Suprapubic skin (tissue), 4 donors: ENCODE measurements around the gene CHRNA4. TPM values are rescaled to one million over a fixed set of nuclear protein-coding genes. Genes with fewer than 3 reads are reported as not detected.

Experiments used
- DNase-seq, 2 donors: peaks; one replicate each; pipeline ENCODE4 v3.0.0-alpha.2; 2019; ENCODE audit warnings: low spot score in 2 of 2
- H3K27ac ChIP-seq: fragments of 200-600 bp; sonication (generic); one replicate; pipeline ENCODE4 v1.5.1; 2019
- H3K27me3 ChIP-seq: fragments of 200-600 bp; sonication (generic); one replicate; pipeline ENCODE4 v1.5.1; 2019
- H3K36me3 ChIP-seq: fragments of 200-600 bp; sonication (generic); one replicate; pipeline ENCODE4 v1.5.1; 2019
- H3K4me1 ChIP-seq: fragments of 200-600 bp; sonication (generic); one replicate; pipeline ENCODE4 v1.5.1; 2019
- H3K4me3 ChIP-seq: fragments of 200-600 bp; sonication (generic); one replicate; pipeline ENCODE4 v1.5.1; 2019; ENCODE audit warnings: mild to moderate bottlenecking
- H3K9me3 ChIP-seq: fragments of 200-600 bp; sonication (generic); one replicate; pipeline ENCODE4 v1.5.1; 2019
- EP300 ChIP-seq: sonication (generic); formaldehyde crosslinking; IDR thresholded peaks from one replicate; pipeline ENCODE4 v1.6.1; 2017; ENCODE audit warnings: antibody characterized with exemption
- POLR2A ChIP-seq, 2 donors: fragments of 450-650 bp; IDR thresholded peaks; one replicate each; pipeline ENCODE4 v1.6.1; 2017; ENCODE audit warnings: antibody characterized with exemption in 2 of 2, mild to moderate bottlenecking in 2 of 2, moderate library complexity in 2 of 2
- POLR2AphosphoS5 ChIP-seq, 3 donors: sonication (generic); formaldehyde crosslinking; IDR thresholded peaks; one replicate each; pipeline ENCODE4 v1.6.1; 2017; ENCODE audit warnings: antibody characterized with exemption in 3 of 3
- WGBS: methylation state at CpG from one replicate; pipeline ENCODE4 v1.1.5; 2018; 5-methylcytosine and 5-hydroxymethylcytosine counted together
- total RNA-seq, 4 donors: library from RNA; depleted of rRNA; stranded (reverse); fragments of >200 nt; gene quantifications; one replicate each; pipeline ENCODE4 v1.1.0, GENCODE V29; 2016
- TF ChIP-seq, protein P1 (sequence below), 2 donors: fragments of 200-600 bp in 1 of 2; fragments of 450-650 bp in 1 of 2; sonication (generic) in 1 of 2; IDR thresholded peaks; one replicate each; pipeline ENCODE4 v1.5.1; 2016 to 2019; ENCODE audit warnings: antibody characterized with exemption in 2 of 2, mild to moderate bottlenecking in 1 of 2, moderate library complexity in 1 of 2

Gene CHRNA4
- total RNA-seq, 4 donors from 2014 or later: not detected

DNA sequence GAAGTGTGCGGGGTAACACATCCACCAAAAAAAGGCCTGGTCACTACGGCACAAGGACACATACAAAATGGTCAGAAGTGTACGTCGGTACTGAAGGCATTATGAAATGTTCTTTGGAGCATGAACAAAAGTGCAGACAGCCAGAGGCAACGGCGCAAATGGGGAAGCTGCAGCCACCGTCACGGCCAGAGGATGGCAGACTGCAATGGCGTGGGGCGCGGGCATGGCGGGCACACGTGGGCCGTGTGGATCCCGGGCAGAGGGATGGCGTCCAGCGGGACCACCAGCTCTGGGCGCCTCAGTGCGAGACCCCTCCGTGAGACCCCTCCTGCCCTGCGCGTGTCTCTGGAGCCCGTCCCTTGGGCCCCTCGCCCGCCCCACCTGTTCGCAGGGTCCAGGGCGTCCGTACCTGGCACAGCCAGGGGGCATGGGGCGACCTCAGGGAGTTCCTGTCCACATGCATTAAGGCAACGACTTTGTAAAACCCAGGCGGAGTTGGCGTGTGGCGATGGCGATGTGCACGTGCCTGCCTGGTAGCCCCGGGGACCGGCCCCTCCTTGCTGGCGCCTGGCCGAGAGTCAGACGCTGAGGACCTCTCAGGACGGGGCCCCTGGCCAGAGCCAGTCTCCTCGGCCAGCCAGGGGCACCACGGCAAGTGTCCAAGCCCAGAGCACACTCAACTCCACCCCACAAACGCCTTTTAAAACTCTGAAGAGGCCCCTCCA lies 39.5 kb upstream of the CHRNA4 start:
- DNase-seq: no peak
- Histone ChIP-seq H3K27me3 (peaks cover 94% of the 10 kb centered on the region), H3K27ac (no peak overlapping the region), H3K36me3 (no peaks in the 10 kb centered on the region), H3K4me3 (no peak overlapping the region), H3K4me1 (no peaks in the 10 kb centered on the region), H3K9me3 (no peaks in the 10 kb centered on the region)
- no peak for TF ChIP-seq POLR2AphosphoS5 (IDR thresholded peaks at IDR 0.05)
- 84% methylated on average over 30 of the region's 44 CpGs for WGBS

DNA sequence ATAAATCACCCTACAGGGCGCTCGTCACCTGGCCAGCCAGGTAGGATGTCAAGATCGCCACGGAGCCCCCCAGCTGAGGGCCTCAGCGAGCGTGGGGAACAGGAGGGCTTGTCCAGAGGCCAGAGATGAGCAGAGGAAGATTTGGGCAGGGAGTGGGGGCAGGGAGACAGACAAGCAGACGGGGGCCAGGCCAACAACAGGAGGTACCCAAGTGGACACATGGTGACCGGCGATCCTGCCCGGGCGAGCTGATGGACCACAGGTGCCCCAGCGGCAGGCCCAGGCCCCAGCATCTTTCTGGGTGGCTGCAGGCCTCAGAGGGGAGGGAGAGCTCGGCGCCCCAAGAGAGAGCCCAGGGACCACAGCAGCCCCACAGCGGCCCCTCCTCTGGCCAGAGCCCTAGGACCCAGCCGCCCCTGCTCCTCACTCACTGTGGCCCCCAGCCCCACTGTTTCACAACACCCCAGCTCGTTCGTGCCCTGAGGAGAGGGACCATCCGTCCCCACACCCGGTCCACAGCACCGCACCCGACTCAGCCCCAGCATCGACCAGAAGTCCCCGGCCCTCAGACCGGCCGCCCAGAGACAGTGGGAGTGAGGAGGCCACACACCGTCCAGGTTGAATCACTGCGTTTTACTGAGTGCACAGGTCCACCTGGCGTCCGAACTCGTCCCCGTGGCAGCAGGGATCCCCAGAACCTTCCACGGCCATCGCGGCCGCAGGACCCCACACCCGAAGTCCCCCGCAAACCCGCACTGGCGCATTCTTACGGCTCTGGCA lies 38.6 kb upstream of the CHRNA4 start:
- Histone ChIP-seq H3K4me3 (no peak overlapping the region), H3K4me1 (no peaks in the 10 kb centered on the region), H3K27ac (no peak overlapping the region), H3K9me3 (no peaks in the 10 kb centered on the region), H3K27me3 (peaks cover 94% of the 10 kb centered on the region), H3K36me3 (no peaks in the 10 kb centered on the region)
- TF ChIP-seq POLR2AphosphoS5 (IDR thresholded peaks at IDR 0.05) (no peak), POLR2A (IDR thresholded peaks at IDR 0.05) (no peak), EP300 (no peak)
- TF ChIP-seq, protein P1, sequence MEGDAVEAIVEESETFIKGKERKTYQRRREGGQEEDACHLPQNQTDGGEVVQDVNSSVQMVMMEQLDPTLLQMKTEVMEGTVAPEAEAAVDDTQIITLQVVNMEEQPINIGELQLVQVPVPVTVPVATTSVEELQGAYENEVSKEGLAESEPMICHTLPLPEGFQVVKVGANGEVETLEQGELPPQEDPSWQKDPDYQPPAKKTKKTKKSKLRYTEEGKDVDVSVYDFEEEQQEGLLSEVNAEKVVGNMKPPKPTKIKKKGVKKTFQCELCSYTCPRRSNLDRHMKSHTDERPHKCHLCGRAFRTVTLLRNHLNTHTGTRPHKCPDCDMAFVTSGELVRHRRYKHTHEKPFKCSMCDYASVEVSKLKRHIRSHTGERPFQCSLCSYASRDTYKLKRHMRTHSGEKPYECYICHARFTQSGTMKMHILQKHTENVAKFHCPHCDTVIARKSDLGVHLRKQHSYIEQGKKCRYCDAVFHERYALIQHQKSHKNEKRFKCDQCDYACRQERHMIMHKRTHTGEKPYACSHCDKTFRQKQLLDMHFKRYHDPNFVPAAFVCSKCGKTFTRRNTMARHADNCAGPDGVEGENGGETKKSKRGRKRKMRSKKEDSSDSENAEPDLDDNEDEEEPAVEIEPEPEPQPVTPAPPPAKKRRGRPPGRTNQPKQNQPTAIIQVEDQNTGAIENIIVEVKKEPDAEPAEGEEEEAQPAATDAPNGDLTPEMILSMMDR (IDR thresholded peaks at IDR 0.05): no peak
- WGBS: 85% methylated on average over 38 of the region's 41 CpGs
- no peak for DNase-seq

DNA sequence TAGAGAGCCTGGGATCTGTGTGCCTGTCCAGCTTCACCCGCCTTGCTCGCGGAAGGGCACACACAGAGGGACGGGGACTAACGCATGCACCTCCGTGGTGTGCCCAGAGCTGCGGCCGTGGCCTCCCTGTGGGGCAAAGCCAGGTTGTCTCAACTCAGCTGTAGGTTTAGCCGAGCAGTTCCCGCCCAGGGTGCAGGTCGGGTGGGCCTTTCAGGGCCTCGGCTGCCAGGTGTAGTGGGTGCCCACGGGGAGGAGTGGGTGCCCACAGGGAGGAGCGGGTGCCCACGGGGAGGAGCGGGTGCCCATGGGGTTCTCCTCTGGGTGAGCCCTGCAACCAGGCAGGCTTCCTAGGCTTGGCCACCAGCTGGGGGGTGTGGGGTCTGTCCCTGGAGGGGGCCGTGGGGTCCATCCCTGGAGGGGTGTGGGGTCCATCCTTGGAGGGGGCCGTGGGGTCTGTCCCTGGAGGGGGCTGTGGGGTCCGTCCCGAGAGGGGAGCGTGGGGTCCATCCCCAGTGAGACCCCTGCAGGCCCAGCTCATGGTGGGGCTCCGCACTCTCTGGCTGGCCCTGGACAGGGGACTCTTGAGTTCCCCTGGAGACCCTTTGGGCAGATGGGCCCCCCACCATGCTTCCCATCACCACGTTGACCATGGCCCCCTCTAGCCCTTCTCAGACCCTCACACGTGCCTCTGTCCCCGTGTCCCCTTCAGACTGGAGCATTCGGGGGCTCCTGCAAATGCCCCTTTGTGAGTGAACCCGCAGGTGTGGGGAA lies 37.8 kb upstream of the CHRNA4 start:
- no peak overlapping the region for H3K4me3 ChIP-seq
- no peak overlapping the region for H3K27ac ChIP-seq
- H3K36me3 ChIP-seq: no peaks in the 10 kb centered on the region
- DNase-seq: no peak
- no peak for TF ChIP-seq POLR2AphosphoS5 (IDR thresholded peaks at IDR 0.05)
- TF ChIP-seq, protein P1 (IDR thresholded peaks at IDR 0.05): no peak
- no peak for TF ChIP-seq POLR2A (IDR thresholded peaks at IDR 0.05)
- TF ChIP-seq EP300: no peak
- H3K4me1 ChIP-seq: peaks cover 6% of the 10 kb centered on the region
- H3K27me3 ChIP-seq: peaks cover 94% of the 10 kb centered on the region
- no peaks in the 10 kb centered on the region for H3K9me3 ChIP-seq
- WGBS: 80% methylated on average over 18 of the region's 27 CpGs

DNA sequence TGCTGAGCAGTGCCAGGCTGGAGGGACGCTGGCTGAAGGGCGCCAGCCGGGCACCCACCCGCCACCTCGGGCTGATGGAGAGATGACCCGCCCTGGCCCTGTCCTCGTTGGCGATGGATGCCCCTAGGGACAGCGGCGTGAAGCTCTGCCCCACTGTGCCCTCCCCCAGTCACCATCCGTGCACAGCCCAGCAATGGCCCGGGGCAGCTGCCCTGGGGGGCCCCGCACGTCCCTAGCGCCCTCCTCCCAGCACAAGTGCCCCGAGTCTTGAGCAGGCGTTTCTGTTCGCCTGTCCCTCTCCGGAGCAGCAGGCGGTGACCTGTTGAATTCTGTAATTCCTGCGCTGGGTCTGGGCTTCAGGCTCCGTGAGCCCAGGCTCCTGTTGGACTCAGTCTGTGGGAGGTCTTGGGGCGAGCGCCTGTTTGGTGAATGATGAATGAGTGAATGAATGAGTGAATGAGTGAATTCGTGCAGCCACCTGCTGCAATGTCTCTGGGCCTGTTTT lies 36.8 kb upstream of the CHRNA4 start:
- H3K27ac ChIP-seq: no peak overlapping the region
- H3K9me3 ChIP-seq: no peaks in the 10 kb centered on the region
- no peak for DNase-seq
- TF ChIP-seq POLR2AphosphoS5 (IDR thresholded peaks at IDR 0.05) (no peak), EP300 (no peak), POLR2A (IDR thresholded peaks at IDR 0.05) (no peak)
- TF ChIP-seq, protein P1 (IDR thresholded peaks at IDR 0.05): no peak
- no peak overlapping the region for H3K4me3 ChIP-seq
- H3K36me3 ChIP-seq: no peaks in the 10 kb centered on the region
- peaks cover 94% of the 10 kb centered on the region for H3K27me3 ChIP-seq
- H3K4me1 ChIP-seq: peaks cover 6% of the 10 kb centered on the region
- WGBS: 67% methylated on average over 18 of the region's 25 CpGs

DNA sequence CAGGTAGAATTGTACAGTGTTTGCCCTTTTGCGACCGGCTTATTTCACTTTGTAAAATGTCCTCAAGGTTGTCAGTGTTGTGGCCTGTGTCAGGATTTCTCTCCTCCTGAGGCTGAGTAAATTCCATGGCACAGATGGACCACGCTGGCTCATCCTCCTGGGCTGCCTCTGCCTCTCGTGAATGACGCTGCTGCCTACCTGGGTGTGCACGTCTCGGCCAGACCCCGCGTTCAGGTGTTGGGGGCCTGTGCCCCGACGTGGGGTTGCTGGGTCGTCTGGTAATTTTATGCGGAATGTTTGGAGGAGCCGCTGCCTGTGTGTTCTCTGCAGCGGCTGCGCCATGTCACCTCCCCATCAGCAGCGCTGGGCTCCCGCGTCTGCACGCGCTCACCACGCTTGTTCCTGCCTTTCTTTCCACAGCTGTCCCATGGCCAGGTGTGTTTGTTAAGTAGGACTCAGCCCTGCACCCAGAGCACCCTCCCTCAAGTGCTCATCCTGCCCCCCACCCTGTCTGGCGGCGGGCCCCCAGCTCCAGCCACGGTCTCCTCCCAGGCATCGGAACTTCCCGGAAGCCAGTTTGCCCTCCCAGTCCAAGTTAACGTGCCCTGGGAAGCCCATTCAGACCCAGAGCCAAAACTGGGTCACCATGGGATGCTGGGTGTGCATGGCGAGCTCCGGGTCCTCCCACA lies 36.1 kb upstream of the CHRNA4 start:
- Histone ChIP-seq H3K27ac (no peak overlapping the region), H3K4me1 (peaks cover 6% of the 10 kb centered on the region), H3K36me3 (no peaks in the 10 kb centered on the region), H3K27me3 (peaks cover 93% of the 10 kb centered on the region), H3K4me3 (no peak overlapping the region), H3K9me3 (no peaks in the 10 kb centered on the region)
- DNase-seq: no peak
- 88% methylated on average over 26 of the region's 30 CpGs for WGBS
- no peak for TF ChIP-seq POLR2AphosphoS5 (IDR thresholded peaks at IDR 0.05)
- TF ChIP-seq POLR2A (IDR thresholded peaks at IDR 0.05): no peak
